ENCODE measurements around the gene RNF34.
A peak's percentile ranks its signal among the peaks of the same experiment; 100 is the strongest.

The RNF34 gene

DNA sequence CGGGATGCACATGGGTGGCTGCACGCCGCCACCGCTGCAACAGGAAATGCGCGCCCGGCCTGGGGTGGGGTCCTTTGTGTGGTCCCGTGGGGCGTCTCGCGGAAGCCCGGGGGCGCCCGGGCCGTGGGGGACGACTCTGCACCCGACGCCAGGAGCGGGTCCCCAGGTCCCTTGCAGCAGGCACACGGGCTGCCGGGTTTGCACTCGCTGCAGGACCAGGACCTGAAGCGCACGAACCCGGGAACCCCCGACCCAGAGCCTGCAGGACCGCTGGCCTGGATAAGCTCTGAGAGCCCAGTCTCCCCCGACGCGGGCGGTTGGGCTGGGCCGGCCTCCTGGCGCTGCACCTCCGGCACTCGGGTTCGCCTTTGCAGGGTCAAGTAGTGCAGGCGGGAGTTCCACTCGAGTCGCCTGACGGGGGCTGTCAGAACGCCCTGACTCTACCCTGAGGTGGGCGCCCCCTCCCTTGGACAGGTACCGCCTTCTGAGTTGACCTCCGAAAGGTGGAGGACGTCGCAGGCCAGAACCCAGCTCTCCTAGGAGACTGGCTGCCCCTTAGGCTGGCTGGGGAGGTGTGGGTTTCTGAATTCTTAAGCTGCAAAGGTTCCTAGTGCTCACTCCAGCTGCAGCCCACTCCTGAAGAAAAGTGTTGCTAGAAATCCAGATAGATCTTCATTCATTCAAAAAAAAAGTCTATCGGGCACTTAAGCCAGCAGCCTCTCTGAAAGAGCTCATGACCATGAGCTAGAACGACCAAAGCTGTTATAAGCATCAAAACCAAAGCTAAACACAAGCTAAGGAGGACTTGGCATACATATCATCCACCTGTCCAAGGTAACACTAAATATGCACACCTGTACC lies 68.0 kb downstream of the RNF34 start:
- H3K4me3 ChIP-seq (ENCODE audit: low read length) = peak overlapping the region; percentile 58
- no peak for DNase-seq (ENCODE audit: low read depth)
- TF ChIP-seq, protein P1, sequence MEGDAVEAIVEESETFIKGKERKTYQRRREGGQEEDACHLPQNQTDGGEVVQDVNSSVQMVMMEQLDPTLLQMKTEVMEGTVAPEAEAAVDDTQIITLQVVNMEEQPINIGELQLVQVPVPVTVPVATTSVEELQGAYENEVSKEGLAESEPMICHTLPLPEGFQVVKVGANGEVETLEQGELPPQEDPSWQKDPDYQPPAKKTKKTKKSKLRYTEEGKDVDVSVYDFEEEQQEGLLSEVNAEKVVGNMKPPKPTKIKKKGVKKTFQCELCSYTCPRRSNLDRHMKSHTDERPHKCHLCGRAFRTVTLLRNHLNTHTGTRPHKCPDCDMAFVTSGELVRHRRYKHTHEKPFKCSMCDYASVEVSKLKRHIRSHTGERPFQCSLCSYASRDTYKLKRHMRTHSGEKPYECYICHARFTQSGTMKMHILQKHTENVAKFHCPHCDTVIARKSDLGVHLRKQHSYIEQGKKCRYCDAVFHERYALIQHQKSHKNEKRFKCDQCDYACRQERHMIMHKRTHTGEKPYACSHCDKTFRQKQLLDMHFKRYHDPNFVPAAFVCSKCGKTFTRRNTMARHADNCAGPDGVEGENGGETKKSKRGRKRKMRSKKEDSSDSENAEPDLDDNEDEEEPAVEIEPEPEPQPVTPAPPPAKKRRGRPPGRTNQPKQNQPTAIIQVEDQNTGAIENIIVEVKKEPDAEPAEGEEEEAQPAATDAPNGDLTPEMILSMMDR (conservative IDR thresholded peaks at IDR 0.05; ENCODE audit: low read depth, low read length) = no peak

DNA sequence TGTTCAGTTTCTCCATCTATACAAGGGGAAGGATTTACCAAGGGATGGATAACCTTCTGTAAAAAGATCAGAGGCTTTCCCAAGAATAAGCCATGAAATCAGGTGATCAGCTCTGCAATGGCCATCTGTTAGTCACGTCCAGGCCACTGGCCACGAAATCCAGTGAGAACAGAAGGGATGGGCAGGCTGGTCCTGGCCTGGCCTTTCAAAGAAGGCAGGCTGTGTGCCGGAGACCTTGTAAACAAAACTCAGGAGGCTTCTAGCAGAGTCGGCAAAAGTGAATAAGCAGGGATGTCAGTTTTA lies 68.5 kb downstream of the RNF34 start:
- no peak overlapping the region for H3K4me3 ChIP-seq (ENCODE audit: low read length)
- TF ChIP-seq, protein P1 (conservative IDR thresholded peaks at IDR 0.05; ENCODE audit: low read depth, low read length) = no peak
- no peak for DNase-seq (ENCODE audit: low read depth)

DNA sequence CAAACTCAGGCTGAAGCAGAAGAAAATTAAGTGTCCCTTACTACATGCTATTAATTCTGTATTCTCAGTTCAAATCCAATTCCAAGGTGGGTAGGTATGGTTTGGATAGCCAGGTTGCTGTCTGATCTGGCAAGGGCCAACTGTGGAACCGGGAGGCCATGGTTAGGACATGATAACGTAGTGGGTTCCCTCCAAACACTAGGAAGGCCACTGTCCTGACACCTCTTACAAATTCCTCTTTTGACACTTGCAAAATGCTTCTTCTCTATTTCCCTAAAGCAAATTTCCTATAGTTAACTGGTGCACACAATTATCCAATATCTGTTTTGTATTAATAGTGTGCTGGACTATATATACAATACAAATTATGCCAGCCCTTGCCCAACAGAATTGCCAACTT lies 70.8 kb downstream of the RNF34 start:
- no peak for DNase-seq (ENCODE audit: low read depth)
- no peak overlapping the region for H3K4me3 ChIP-seq (ENCODE audit: low read length)
- TF ChIP-seq, protein P1 (conservative IDR thresholded peaks at IDR 0.05; ENCODE audit: low read depth, low read length) = no peak

DNA sequence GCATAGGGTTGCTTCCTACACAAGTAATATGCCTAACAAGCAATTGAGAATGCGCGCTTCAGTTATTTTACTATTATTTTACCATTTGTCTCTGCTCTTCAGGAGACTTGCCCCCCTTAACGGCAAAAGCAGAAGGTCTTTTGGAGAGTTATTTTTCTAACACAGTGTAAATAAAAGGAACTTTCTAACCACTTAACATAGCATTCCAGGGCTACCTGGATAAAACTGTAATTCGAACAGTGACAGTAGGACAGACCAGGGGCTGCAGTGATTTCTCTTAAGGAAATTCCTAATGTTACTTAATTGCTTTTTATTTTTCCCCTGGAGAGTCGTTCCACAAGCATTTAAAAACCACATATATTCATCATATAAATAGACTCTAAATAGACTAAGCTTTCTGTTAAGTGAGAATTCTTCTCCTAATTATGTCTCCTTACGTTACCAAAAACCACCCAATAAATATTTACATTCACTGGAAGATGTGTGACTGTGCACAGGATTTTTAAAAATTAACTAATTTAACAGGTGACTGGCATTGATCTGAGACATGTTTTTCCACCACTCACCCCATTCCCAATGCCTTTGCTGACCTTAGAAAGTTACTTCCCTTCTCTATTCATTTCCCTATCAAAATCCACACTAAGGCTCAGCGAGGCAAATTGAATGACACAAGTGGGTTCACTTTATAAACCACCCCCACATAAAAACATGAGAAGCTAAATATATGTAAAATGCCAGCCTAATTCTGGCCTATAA lies 72.4 kb downstream of the RNF34 start:
- no peak for DNase-seq (ENCODE audit: low read depth)
- H3K4me3 ChIP-seq (ENCODE audit: low read length) = no peak overlapping the region

More for the DNA sequence above, 72.4 kb downstream of the RNF34 start:
- TF ChIP-seq, protein P1 (conservative IDR thresholded peaks at IDR 0.05; ENCODE audit: low read depth, low read length) = no peak

Measured in retinal pigment epithelial cell (primary cell).